HG02870 (cell line): Measurements from ENCODE around the gene EMCN.
"Not testable (repeated sequence)": the region's sequence is repeated elsewhere in the genome, so short reads cannot be mapped to it uniquely, and the experiment has no call there.

Experiments
- ATAC-seq: cut with Tn5 transposase; IDR thresholded peaks from one replicate; pipeline ENCODE4 v1.9.1; 2021; ENCODE audit warnings: mild to moderate bottlenecking, moderate library complexity; ENCODE audit not compliant: unreplicated experiment

Gene EMCN, protein sequence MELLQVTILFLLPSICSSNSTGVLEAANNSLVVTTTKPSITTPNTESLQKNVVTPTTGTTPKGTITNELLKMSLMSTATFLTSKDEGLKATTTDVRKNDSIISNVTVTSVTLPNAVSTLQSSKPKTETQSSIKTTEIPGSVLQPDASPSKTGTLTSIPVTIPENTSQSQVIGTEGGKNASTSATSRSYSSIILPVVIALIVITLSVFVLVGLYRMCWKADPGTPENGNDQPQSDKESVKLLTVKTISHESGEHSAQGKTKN

DNA sequence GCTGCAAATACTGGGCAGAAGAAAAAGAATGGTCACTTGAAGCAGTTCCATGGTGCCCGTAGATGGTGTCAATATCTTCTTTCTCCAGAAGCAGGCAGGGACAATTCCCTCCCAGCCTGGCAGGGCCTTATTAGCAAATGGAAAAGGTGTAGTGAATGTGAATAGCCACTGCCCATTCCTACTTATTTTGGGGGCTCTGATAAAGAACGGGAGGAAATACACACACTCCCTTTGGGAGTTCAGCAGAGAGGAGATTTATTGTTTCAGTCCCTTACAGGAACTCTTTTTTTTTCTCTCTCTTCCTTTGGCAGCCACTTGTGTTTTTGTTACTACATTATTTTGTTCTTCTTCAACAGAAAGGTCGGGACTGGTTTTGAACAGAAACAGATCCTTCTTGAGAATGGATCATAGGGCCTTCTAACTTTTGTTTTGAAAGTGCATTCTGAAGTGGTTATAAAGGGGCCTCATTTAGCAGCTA, at the start of gene EMCN:
Gene EMCN (minus strand): TSS at position 159 of the 478 bp plus-strand sequence. CDS start 108 bp downstream, at position 51.
- ATAC-seq, result no peak

DNA sequence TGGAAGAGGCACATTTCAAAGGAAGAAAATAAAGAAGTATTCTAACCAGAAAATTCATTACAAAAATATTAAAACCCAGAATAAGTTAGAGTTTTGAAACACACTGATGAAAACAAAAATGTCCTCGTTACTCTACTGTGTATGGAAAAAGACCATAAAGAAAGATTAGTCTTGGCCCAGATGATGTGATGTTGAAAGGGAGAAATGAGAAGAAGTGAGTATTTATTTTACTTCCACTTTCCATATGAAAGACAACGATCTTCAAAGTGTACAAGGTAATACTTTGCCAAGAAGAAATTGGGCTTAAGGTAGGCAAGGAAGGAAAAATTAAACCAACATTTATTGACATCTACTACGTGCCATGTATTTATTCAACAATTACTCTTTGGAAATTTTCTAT, 48.6 kb upstream of the EMCN start:
- no peak for ATAC-seq

DNA sequence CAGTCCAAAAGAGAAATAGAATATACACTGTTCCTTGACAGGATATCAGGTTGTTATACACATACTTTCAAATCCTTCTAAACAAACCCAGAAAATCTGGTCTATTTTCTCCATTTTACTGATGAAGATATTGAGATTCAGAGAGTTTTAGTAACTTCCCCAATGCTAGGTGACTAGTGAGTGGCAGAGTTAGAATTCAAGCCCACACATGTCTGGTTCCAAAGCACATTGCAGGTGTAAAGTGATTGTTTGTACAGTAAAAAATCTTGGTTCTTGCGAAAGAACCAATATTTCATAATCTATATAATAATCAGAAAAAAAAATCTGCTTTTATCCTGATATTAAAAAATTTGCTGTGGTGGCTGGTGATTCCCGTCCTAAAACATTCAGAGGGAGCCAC, 39.5 kb upstream of the EMCN start:
- ATAC-seq, result no peak

DNA sequence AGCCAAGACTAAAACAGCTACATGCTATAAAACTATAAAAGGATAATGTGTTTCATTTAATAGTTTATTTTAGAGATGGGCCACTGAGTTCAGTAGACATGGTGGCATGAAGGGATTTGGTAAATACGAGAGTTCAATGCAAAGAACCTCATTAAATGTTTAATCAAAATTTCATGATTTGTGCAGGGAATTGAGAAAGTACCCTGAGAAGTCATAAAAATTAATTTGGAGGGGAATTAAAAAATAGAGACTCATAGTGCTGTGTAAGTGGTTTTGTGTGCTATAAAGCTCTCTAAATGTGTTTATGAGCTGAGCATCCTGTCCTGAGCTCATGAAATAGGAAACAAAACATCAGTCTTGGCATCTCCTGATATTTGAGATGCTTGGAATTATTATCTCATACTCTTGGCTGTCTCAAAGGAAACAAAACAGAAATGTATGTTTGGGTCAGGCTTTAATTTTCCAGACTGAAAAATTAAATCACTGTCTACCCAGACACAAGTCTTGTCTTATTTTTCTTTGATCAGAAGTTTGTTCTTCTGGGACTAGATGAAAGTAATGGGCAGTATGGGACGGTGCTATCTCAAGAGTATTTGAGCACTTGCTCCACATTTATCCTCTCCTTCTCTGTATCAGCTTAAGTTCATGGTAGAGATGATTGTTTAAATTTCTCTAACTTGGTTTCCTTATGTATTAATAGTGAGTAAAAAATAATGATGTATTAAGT, 38.0 kb upstream of the EMCN start:
- ATAC-seq, result no peak

DNA sequence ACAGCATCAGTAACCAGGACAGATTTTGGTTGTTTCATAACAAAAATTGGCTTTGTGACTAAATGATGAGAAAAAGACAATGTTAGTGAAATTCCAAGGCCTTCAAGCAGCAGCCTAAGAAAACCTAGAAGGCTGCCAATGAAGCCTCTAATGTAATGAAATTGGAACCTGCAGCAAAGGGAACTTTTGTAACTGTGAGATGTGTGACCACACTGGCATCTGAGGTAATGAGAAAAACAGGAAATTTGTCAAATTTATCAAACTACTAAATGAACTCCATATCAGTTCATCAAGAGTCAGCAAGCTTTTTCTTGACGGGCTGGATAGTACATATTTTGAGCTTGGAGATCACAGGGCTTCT, 30.4 kb upstream of the EMCN start:
- ATAC-seq, result no peak

DNA sequence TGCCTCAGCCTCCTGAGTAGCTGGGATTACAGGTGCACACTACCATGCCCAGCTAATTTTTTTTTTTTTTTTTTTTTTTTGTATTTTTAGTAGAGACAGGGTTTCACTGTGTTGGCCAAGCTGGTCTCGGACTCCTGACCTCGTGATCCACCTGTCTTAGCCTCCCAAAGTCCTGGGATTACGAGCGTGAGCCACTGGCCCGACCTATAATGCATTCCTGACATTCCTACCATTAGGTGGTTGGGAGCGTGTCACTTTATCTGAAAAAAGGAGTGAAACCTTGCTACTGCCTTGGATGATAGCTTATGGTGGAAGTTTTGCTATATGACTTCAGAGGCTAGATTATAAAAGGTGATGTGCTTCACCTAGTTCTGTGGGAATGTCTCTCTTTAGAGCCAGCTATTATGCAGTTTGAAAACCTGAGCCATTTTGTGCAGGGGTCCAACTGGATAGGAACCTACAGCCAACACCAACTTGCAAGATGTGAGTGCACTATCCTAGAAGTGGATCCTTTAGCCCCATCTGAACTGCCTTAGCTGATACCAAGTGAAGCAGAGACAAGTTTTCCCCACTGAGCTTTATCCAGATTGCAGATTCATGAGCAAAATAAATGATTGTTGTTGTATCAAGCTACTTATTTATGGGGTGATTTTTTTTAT, 29.8 kb upstream of the EMCN start:
- ATAC-seq, result no peak

DNA sequence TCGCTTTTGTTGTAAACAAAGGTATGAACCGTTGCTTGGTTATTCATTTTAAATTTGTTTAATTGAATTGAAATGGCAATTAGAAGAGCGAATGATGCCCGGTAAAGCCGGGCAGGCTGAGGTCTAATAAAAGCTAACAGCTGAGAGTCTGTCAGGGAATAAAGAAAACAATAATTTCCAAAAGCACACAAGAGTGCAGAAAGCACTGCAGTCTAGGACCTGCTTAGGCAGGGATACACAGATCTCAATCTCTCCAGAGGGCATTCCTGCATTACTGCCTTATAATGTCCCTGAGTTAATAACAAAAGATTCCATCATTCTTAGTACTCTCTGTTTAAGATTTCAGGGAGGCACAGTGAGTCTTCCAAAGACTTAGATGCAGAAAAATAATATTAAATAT, 27.6 kb upstream of the EMCN start:
- ATAC-seq, result no peak

DNA sequence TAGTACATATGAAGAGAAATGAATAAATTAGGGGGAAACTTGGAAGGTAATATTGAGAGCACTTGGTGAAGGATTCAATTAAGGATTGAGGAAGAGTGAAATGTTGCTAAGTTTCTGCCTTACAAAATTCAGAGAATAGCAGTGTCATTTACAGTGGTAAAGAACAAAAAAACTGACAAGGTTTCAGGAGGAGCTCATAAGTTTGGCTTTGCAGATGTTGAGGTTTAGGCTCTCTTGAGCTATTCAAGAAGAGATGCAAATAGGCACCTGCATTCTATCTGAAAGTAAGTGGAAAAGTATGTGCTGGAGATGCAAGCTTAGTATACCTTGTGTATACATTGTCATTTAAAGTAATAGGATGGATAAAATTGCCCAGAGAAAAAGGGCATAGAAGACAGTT, 22.3 kb upstream of the EMCN start:
- ATAC-seq, result no peak

DNA sequence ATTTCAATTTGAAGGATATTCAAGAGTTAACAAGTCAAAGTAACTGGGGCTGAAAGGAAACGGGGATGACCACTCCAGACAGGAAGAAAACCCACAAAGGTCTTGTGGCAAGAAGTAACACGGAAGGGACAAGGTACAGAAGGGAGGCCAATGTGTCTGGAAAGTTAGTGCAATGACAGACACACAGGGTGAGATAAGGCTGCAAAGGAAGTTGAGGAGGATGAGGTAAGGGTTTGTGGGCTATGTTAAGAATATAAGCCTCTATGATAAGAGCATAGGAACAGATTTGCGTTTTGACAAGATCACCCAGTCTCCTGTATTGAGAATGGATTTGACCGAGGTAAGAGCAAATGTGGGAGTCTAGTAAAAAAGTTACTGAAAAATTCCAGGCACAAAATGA, 21.9 kb upstream of the EMCN start:
- ATAC-seq, result no peak

DNA sequence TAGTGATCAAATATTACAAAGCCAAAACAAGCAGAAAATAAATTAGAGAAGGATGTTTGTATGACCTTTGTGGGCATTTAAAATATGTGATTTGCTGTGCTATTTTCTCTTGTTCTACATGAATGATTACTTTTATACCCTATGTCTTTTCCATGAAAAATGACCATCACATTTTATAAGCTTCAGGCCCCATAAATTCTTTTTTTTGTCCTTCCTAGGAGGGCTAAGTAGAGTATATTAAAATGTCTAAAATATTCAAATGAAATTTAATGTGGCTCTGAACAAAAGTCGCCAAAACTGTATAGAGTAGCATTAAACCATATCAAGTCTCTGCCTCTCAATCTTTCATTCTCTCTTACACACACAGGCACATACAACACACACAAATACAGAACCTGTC, 15.9 kb upstream of the EMCN start:
- no peak for ATAC-seq

DNA sequence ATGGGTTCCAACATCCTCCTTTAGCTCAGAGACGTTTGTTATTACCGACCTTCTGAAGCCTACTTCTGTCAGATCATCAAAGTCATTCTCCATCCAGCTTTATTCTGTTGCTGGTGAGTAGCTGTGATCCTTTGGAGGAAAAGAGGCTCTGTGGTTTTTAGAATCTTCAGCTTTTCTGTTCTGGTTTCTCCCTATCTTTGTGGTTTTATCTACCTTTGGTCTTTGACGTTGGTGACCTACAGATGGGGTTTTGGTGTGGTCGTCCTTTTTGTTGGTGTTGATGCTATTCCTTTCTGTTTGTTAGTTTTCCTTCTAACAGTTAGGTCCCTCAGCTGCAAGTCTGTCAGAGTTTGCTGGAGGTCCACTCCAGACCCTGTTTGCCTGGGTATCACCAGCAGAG, 12.3 kb upstream of the EMCN start:
- not testable (repeated sequence) for ATAC-seq

DNA sequence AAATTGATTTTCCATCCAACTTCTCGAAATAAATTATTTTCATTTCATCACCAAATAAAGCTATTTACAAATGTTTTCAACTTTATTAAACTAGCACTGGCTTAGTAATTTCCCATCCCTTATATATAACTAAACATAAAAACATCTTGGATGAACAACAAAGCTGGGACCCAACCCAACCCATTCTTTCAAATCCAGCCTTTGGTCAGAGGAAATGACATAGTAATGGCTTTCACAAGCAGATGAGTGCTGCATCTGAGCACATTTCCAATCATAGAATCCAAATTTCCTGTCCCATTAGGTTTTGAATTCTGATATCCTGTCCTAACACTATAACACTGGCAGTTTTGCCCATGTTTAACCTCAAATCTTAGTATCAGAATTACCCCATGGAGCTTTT, 7.9 kb upstream of the EMCN start:
- no peak for ATAC-seq

DNA sequence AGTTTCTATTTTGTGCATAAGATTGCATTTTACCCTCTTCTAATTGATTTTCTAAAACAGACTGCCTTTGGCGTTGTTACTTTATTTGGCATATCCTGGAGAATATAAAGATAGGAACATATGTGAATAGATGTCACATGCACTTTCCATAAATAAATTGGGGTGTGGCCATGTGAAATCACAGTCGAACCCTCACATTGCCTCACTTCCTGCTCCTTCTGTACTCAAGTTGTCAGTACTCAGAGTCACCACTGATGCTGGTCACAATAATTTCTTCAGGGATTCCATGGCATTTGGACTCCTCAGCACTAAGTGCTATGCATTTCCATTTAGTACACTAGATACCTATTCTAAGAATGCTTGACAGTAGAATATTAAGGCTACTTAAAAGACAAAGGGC, 1.4 kb upstream of the EMCN start:
- ATAC-seq, result no peak

DNA sequence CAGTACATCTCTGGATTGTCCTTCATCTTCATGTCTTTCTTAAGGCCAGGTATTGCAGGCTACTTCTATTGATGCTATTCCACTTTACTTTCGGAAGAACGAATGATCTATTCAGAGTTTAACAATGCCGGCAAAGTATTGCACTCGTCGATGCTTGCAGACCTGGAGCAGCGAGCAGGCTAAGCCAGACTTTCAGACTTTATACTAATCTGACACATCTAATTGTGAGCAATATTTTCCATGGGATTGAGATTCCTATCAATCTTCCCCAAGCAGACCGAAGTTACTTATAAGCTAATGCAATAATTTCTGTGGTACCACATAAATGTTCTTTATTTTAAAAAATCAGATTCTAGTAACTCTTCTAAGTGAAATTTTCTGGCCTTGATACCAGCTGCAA, 1.6 kb downstream of the EMCN start:
- no peak for ATAC-seq

DNA sequence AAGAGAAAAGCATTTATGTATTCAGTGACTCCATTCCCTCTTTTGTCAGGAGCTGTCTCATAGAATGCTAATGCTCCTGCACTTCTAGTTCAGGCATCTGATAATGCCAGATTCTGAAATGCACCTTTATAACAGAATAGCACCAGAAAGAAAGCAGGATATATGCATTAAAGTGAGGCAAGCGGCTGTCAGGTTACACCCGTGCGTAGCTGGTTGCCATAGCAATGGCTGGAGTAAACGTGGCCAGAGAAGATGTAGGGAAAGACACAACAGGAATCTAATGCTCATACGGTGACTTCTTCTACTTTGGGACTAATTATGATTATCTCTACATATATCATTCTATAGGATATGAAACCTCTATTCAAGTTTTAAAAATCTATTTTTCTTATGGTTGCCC, 5.9 kb downstream of the EMCN start:
- ATAC-seq, result no peak

DNA sequence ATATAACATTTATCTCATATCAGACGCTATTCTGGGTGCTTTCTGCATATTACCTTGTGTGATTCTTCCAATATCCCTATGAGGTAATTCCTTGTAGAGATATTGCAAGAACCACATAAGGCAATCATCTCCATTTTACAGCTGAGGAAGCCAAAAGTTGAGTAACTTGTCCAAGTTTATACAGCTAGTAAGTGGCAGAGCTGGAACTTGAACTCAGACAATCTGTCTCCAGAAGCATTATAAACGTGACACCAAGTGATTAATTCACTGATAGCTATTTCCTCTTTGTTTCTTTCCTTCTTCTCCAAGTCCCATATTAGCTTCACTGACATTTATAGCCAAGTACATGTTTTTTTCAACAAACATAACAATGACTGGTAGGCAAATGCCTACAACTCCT, 7.3 kb downstream of the EMCN start:
- no peak for ATAC-seq

DNA sequence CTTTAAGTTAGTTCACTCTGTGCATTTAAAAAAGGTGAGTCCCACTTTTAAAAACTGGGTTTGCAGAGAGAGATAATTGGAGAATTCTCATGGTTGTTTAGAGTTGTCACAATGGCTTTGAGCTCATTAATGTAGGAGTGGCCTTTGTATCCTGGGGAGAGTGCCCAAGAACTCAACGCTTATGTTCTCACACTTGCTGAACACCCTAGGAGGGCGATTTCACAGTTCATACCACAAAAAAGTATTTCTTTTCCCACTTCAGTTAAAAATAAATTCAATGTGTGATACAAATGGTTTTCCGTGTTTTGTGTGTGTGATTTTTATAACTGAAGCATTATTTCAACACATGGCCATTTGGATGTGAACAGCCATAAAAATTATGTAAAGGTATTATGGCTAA, 8.4 kb downstream of the EMCN start:
- no peak for ATAC-seq

DNA sequence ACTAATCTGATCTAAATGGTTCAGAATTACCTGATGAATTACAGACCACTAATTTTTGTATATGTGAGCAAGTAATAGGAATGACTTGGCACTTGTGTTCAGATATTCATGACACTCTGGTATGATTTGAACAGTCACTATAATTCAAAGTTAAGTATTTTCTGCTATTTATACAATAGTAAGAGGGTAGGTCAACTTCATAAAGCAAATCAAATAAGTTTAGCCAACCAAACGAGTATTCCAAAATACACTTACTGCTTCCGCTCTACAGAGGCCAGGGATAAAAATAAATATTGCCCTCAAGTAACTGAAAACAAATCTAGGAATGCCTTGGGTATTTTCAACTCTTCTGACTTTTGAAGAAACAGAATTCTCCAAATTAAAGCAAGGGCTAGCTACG, 9.1 kb downstream of the EMCN start:
- ATAC-seq, result no peak

DNA sequence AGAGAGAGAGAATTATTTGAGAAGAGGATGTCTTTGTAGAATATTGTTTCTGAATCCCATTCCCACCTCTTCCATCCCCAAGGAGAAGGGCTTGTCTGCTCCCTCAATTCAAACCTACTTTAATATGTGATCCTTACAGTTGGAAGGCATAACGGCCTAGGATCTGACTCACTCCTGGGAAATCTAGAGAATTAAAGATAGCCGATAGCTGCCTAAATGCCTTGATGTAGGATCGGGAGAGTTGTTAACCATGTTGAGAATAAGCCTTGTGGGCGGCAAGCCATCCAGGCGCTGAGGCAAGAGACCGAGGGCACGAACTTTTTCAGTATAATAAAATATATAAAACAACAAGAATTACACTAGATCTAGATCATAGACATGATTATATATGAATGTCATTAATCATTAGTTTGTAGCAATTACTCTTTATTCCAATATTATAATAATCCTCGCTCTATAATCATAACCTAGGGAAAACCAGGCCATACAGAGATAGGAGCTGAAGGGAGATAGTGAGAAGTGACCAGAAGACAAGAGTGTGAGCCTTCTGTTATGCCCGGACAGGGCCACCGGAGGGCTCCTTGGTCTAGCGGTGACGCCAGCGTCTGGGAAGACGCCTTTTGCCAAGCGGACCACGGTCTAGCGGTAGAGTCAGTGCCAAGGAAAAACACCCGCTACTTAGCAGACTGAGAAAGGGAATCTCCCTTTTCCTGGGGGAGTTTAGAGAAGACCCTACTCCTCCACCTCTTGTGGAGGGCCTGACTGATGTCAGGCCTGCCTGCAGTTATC, 13.5 kb downstream of the EMCN start:
- no peak for ATAC-seq

DNA sequence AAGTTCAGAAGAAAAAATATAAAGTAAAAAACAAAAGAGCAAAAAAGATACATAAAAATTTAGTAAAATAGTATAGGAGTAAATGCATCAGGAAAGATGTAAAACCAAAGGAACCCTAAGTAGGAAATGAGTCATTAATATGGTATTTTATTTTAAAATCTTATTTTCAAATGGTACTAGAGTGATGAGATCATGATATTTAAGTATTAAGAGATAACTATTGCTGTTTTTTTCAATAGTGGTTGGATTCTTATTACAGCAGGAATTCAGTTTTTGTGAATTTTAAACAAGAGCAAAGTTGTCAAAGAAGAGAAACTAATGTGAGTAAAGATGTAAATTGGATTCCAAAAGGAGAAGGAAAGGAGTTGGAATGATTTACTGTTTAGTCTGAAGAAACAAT, 20.0 kb downstream of the EMCN start:
- ATAC-seq, result no peak

DNA sequence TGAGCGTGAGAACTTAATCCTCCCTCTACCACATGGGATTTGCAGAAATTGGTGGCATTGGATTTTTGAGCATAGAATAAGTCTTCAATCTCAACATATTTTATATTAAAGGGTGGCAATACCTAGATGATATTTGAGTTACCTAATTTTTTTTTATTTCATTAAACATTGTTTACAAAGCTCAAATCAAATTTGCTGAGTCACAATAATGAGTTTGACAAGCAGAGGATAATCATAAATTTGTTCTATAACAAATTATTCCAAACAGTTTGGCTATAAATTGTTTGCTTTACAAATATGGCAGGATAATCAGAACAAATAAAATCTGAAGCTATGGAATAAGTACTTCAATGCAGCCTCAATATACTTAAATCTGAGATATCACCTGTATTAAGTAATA, 22.7 kb downstream of the EMCN start:
- no peak for ATAC-seq
